ENCODE results near the gene ISCU. TPM values are rescaled to one million over a fixed set of nuclear protein-coding genes. Genes with fewer than 3 reads are reported as not detected.

Gene ISCU
- total RNA-seq, 1 experiment from 2014 or later = 71.6 TPM

- no TSS peak for BruUV-seq (replicated peaks)
- intact Hi-C loops (cut with micrococcal nuclease; ENCODE audit: unreplicated experiment) = no loop called here
- H3K9me3 Mint-ChIP-seq (ENCODE audit: low read depth, unreplicated experiment) = no peaks in the 10 kb centered on the region
- no peak for TF ChIP-seq CTCF (IDR thresholded peaks at IDR 0.05; ENCODE audit: unreplicated experiment)
- CTCF ChIA-PET = no interaction called here
- H3K36me3 Mint-ChIP-seq (ENCODE audit: insufficient read depth, unreplicated experiment) = no peaks in the 10 kb centered on the region
- H3K27ac Mint-ChIP-seq (ENCODE audit: unreplicated experiment) = no peak overlapping the region
- H3K4me3 Mint-ChIP-seq (ENCODE audit: low read depth, unreplicated experiment) = no peak overlapping the region
- H3K27me3 Mint-ChIP-seq (ENCODE audit: unreplicated experiment) = peaks cover 48% of the 10 kb centered on the region
- H3K4me1 Mint-ChIP-seq (ENCODE audit: low read depth, unreplicated experiment) = no peaks in the 10 kb centered on the region
- no peak for DNase-seq
These were observed 32.0 kb downstream of the ISCU start for GRCh38 chr12:108594323-108594903.

- no peak for TF ChIP-seq CTCF (IDR thresholded peaks at IDR 0.05; ENCODE audit: unreplicated experiment)
- intact Hi-C loops (cut with micrococcal nuclease; ENCODE audit: unreplicated experiment) = no loop called here
- no peak for DNase-seq
- CTCF ChIA-PET = no interaction called here
- Mint-ChIP-seq H3K4me1 (ENCODE audit: low read depth, unreplicated experiment) (no peaks in the 10 kb centered on the region), H3K36me3 (ENCODE audit: insufficient read depth, unreplicated experiment) (no peaks in the 10 kb centered on the region), H3K9me3 (ENCODE audit: low read depth, unreplicated experiment) (no peaks in the 10 kb centered on the region), H3K4me3 (ENCODE audit: low read depth, unreplicated experiment) (no peak overlapping the region), H3K27ac (ENCODE audit: unreplicated experiment) (no peak overlapping the region), H3K27me3 (ENCODE audit: unreplicated experiment) (peaks cover 48% of the 10 kb centered on the region)
- BruUV-seq (replicated peaks) = no TSS peak
These were observed 32.7 kb downstream of the ISCU start for GRCh38 chr12:108594960-108595710.

- no peak for DNase-seq
- H3K27me3 Mint-ChIP-seq (ENCODE audit: unreplicated experiment) = peaks cover 42% of the 10 kb centered on the region
- no peaks in the 10 kb centered on the region for H3K36me3 Mint-ChIP-seq (ENCODE audit: insufficient read depth, unreplicated experiment)
- H3K4me1 Mint-ChIP-seq (ENCODE audit: low read depth, unreplicated experiment) = no peaks in the 10 kb centered on the region
- H3K4me3 Mint-ChIP-seq (ENCODE audit: low read depth, unreplicated experiment) = no peak overlapping the region
- no peak overlapping the region for H3K27ac Mint-ChIP-seq (ENCODE audit: unreplicated experiment)
- no peak for TF ChIP-seq CTCF (IDR thresholded peaks at IDR 0.05; ENCODE audit: unreplicated experiment)
- no TSS peak for BruUV-seq (replicated peaks)
- CTCF ChIA-PET = interaction anchor here (1.0 kb wide), 1 partner anchor 16 kb away, joined by 3 read pairs; no protein-coding TSS in a partner anchor
- intact Hi-C loops (cut with micrococcal nuclease; ENCODE audit: unreplicated experiment) = no loop called here
- no peaks in the 10 kb centered on the region for H3K9me3 Mint-ChIP-seq (ENCODE audit: low read depth, unreplicated experiment)
These were observed 33.6 kb downstream of the ISCU start for GRCh38 chr12:108595711-108596647.

GRCh38 chr12:108596854-108597558 lies 34.6 kb downstream of the ISCU start:
- no peak overlapping the region for H3K4me3 Mint-ChIP-seq (ENCODE audit: low read depth, unreplicated experiment)
- peaks cover 37% of the 10 kb centered on the region for H3K27me3 Mint-ChIP-seq (ENCODE audit: unreplicated experiment)
- intact Hi-C loops (cut with micrococcal nuclease; ENCODE audit: unreplicated experiment) = no loop called here
- no TSS peak for BruUV-seq (replicated peaks)
- DNase-seq = no peak
- H3K36me3 Mint-ChIP-seq (ENCODE audit: insufficient read depth, unreplicated experiment) = no peaks in the 10 kb centered on the region
- H3K9me3 Mint-ChIP-seq (ENCODE audit: low read depth, unreplicated experiment) = no peaks in the 10 kb centered on the region
- CTCF ChIA-PET = no interaction called here
- no peak for TF ChIP-seq CTCF (IDR thresholded peaks at IDR 0.05; ENCODE audit: unreplicated experiment)
- no peaks in the 10 kb centered on the region for H3K4me1 Mint-ChIP-seq (ENCODE audit: low read depth, unreplicated experiment)
- no peak overlapping the region for H3K27ac Mint-ChIP-seq (ENCODE audit: unreplicated experiment)
